GM18517 (cell line): ENCODE results near the gene OR5P2.
"Not testable (repeated sequence)": the region's sequence is repeated elsewhere in the genome, so short reads cannot be mapped to it uniquely, and the experiment has no call there.

ENCODE experiments used
- ATAC-seq: cut with Tn5 transposase; IDR thresholded peaks from one replicate; pipeline ENCODE4 v1.9.1; 2021; ENCODE audit warnings: mild to moderate bottlenecking, moderate library complexity; ENCODE audit not compliant: unreplicated experiment

OR5P2 gene

GRCh38 chr11:7796842-7797241 is at the start of gene OR5P2:
Gene OR5P2, minus strand, starts transcription at chr11:7796942. Its CDS starts 0 bp downstream, at chr11:7796942.
- ATAC-seq, result no peak

GRCh38 chr11:7846003-7846402 is 49.3 kb upstream of the OR5P2 start:
- ATAC-seq, result no peak

- no peak for ATAC-seq
These were observed 48.2 kb upstream of the OR5P2 start for GRCh38 chr11:7844986-7845385.

GRCh38 chr11:7844521-7844920 is 47.8 kb upstream of the OR5P2 start:
- ATAC-seq, result no peak

DNA sequence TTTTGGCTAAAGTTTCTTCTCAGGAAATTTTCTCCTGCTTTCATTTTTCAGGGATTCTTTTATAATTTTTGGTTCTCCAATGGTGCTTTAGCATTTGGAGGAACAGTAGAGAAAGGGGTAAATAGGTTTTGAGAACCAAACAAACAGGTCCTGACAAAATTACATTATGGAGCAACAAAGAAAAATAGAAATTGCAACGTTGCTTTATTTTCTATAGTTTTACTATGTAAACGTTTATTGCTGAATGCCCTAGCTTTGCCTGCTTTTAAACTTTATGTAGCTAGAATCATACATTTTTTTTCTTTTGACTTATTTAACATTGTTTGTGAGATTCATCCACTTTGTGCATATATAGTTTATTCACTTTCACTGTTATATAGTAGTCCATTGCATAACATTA is 43.8 kb upstream of the OR5P2 start:
- ATAC-seq, result no peak

GRCh38 chr11:7833527-7833926 is 36.8 kb upstream of the OR5P2 start:
- no peak for ATAC-seq

DNA sequence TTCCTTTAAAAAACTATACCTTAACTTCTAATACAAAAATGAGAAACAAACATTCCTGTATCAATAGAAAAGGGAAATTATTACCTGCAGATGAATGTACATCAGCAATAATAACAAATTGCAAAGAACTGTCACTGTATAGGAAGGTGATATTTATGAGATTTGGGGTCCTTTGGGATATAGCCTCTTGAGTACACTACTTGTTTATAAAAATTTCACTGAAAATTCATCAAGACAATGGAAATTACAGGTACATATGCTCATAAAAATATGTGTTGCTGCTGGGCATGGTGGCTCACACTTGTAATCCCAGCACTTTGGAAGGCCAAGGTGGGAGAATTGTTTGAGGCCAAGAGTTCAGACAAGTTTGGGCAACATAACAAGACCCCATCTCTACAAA is 34.0 kb upstream of the OR5P2 start, which contains the start of gene OR5P3:
TSS of gene OR5P3 (minus strand) at position 101 of the 400 bp plus-strand sequence.
- ATAC-seq, result no peak

DNA sequence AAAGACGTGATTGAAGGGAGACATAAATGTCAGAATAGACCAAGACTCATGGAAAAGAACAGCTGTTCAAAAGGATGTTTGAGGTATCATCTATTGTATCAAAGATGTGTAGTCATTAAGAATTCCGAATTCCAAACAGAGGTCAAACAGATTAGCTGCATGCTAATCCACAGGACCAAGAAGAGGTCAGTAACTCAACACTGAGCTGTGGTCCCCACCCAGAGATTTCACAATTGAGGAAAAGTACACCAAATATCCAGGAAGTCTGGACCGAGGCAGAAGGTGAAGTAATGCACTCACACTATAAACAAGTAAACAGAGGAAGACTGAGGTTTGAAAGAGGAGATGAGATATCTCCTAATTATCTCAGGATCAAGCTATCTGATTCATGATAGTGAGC is 29.6 kb upstream of the OR5P2 start:
- ATAC-seq, result no peak

GRCh38 chr11:7820417-7820816 is 23.7 kb upstream of the OR5P2 start:
- ATAC-seq, result not testable (repeated sequence)

GRCh38 chr11:7814897-7815296 is 18.2 kb upstream of the OR5P2 start:
- ATAC-seq, result not testable (repeated sequence)

DNA sequence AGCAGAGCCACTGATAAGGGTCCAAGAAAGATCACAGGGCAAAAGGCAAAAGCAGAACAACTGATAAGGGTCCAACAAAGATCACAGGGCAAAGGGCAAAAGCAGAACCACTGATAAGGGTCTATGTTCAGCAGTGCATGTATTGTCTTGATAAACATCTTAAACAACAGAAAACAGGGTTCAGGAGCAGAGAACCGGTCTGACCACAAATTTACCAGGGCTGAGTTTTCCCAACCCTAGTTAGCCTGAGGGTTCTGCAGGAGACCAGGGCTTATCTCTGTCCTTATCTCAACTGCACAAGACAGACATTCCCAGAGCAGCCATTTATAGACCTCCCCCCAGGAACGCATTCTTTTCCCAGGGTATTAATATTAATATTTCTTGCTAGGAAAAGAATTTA is 13.6 kb upstream of the OR5P2 start:
- not testable (repeated sequence) for ATAC-seq

DNA sequence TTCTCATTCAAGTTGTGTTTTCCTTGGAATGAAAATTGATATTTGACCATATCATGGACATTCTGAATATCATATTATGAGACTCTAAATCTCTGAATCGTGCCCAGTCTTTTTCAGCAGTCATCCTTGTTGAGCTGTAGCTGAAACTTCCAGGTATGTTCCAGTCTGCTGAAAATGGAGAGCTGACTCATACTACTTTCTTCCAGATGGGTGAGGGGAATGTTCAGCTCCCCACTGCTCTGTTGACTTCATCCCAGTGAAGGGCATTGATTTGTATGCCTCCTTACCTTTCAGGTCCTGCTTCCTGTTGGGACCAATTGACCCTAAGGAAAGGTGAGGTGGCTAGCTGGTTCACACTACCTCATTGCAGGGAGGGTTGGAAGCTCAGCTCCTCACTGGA is 3.5 kb downstream of the OR5P2 start:
- ATAC-seq, result no peak

DNA sequence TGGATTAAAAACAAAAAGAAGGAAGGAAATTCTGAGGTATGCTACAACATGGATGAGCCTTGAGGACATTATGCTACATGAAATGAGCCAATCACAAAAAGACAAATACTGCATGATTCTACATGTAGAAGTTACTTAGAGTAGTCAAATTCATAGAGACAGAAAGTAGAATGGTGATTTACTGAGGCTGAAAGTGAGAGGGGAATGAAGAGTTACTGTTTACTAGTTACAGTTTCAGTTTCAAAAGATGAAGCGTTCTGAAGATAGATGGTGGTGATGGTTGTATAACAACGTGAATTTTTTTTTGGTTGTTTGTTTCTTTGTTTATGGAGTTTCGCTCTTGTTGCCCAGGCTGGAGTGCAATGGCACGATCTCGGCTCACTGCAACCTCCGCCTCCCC is 9.5 kb downstream of the OR5P2 start:
- peak; percentile 98 for ATAC-seq

GRCh38 chr11:7775689-7776088 is 21.1 kb downstream of the OR5P2 start:
- no peak for ATAC-seq

GRCh38 chr11:7764301-7764700 is 32.4 kb downstream of the OR5P2 start:
- not testable (repeated sequence) for ATAC-seq

DNA sequence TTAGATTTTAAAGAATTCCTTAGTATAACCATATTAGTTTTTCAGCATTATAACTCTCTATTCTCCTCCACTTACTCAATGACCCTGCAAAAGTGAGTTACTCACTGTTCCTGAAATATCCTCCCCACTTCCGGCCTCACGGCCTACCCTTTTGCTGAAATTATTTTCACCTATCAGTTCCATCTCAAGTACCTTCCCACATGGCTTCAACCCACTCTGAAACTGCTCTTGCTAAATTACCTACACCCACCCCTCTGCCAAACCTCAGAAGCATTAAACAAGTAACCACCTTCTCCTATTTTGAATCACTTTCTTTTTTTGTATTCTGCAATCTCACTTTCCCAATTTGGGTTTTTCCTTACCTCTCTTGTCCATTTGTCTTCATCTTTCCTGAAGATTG is 37.7 kb downstream of the OR5P2 start:
- ATAC-seq, result peak; percentile 57

- no peak for ATAC-seq
These were observed 47.3 kb downstream of the OR5P2 start for GRCh38 chr11:7749456-7749855.
